ENCODE results near the gene LMLN. TPM values are rescaled to one million over a fixed set of nuclear protein-coding genes. Genes with fewer than 3 reads are reported as not detected.

LMLN gene
- total and polyA plus RNA-seq, 2 of the 13 experiments (the other 11 are each of a cell fraction or from before 2014, with no cell fraction given), result 1.2 to 1.8 TPM

GRCh38 chr3:197942956-197943556, 17.0 kb upstream of the LMLN start (continued):
- TF ChIP-seq ZNF556 (CRISPR knock-in tag; IDR thresholded peaks at IDR 0.05; ENCODE audit: borderline replicate concordance) (no peak), ZFP37 (CRISPR knock-in tag; IDR thresholded peaks at IDR 0.05; ENCODE audit: borderline replicate concordance) (no peak), ERF (CRISPR knock-in tag; IDR thresholded peaks at IDR 0.05) (no peak), AFF4 (CRISPR knock-in tag; IDR thresholded peaks at IDR 0.05) (no peak), RFX3 (CRISPR knock-in tag; IDR thresholded peaks at IDR 0.05) (no peak), SMC3 (IDR thresholded peaks at IDR 0.05; ENCODE audit: low read length) (peak; percentile 63)

GRCh38 chr3:197949191-197949777, 10.7 kb upstream of the LMLN start:
- no peaks in the 10 kb centered on the region; a peak in 1 of 5 replicates for H3K27me3 ChIP-seq (ENCODE audit: control insufficient read depth in 1 of 2, insufficient read depth in 2 of 2, low read length in 2 of 2)
- DNase-seq (ENCODE audit: low spot score) (no peak), FAIRE-seq (no peak), ATAC-seq (peak; percentile 11; the same call in 1 of the 3 replicates)
- POLR2A ChIA-PET, result interaction anchor here (0.7 to 0.8 kb wide), 2 partner anchors 10 to 14 kb away, joined by 4 to 7 read pairs; no protein-coding TSS in a partner anchor
- TSS peak; percentile 80 for BruUV-seq (replicated peaks)
- H3K4me3 ChIP-seq (replicated peaks in 1 of 3; ENCODE audit: insufficient read depth in 1 of 3, low read depth in 2 of 3, low read length in 3 of 3), result peak overlapping the region; percentile 42 to 90 (median 82)
- peak overlapping the region; percentile 96 for H3K9ac ChIP-seq (ENCODE audit: insufficient read depth, low read depth, low read length)
- peak overlapping the region; percentile 94 for H3K27ac ChIP-seq (ENCODE audit: extremely low read length, insufficient read depth, low read length)
- peaks cover 46% of the 10 kb centered on the region for H3K4me1 ChIP-seq (ENCODE audit: insufficient read depth, low read length)
- H4K20me1 ChIP-seq (ENCODE audit: insufficient read depth, low read length), result peaks cover 31% of the 10 kb centered on the region
- CTCF ChIA-PET (ENCODE audit: low intra/inter-chr PET ratio, low total read pairs), result interaction anchor here (1.0 kb wide), 1 partner anchor 44 kb away, joined by 3 read pairs; no protein-coding TSS in a partner anchor
- H3K36me3 ChIP-seq (replicated peaks in 1 of 2; ENCODE audit: control insufficient read depth in 1 of 2, insufficient read depth in 2 of 2, low read length in 2 of 2), result peaks cover 11 to 24% of the 10 kb centered on the region in 2 experiments
- H3K79me2 ChIP-seq (ENCODE audit: insufficient read depth, low read length), result peaks cover 39% of the 10 kb centered on the region
- intact Hi-C loops (cut with micrococcal nuclease; ENCODE audit: unreplicated experiment), result no loop called here
- H3K9me3 ChIP-seq (ENCODE audit: low read length), result no peaks in the 10 kb centered on the region
- H3K4me2 ChIP-seq (ENCODE audit: low read depth, low read length), result peak overlapping the region; percentile 91
- WGBS (ENCODE audit: low lambda C conversion rate), result 19% methylated on average over 17 of the region's 17 CpGs
- in situ Hi-C loops (cut with HindIII; ENCODE audit: extremely low pct_ligation_motif_present, low pct_unique_long_range_greater_than_20kb), result no loop called here
- H2AFZ ChIP-seq (ENCODE audit: low read length), result peak overlapping the region; percentile 89
- TF ChIP-seq ZNF331 (CRISPR knock-in tag; IDR thresholded peaks at IDR 0.05) (no peak), SIN3B (IDR thresholded peaks at IDR 0.05; ENCODE audit: low read length) (no peak), SMARCE1 (IDR thresholded peaks at IDR 0.05; ENCODE audit: borderline replicate concordance) (no peak), ZNF205 (CRISPR knock-in tag; IDR thresholded peaks at IDR 0.05) (no peak), ZNF18 (CRISPR knock-in tag; IDR thresholded peaks at IDR 0.05; ENCODE audit: insufficient replicate concordance) (no peak), ZMYM3 (CRISPR knock-in tag; IDR thresholded peaks at IDR 0.05) (peak; percentile 85), ZSCAN9 (CRISPR knock-in tag; IDR thresholded peaks at IDR 0.05; ENCODE audit: borderline replicate concordance) (no peak), SP140L (CRISPR knock-in tag; IDR thresholded peaks at IDR 0.05; ENCODE audit: borderline replicate concordance) (0 out of 2 replicates have a peak, but pooled peaks have one; percentile 6), ZNF7 (CRISPR knock-in tag; IDR thresholded peaks at IDR 0.05) (no peak), ZNF251 (CRISPR knock-in tag; IDR thresholded peaks at IDR 0.05) (no peak), ZKSCAN1 (IDR thresholded peaks at IDR 0.05; ENCODE audit: low read length) (peak; percentile 68; the same call in 1 of the 2 replicates), DMAP1 (CRISPR knock-in tag; IDR thresholded peaks at IDR 0.05) (no peak), ZNF264 (CRISPR knock-in tag; IDR thresholded peaks at IDR 0.05) (no peak)

Data from HepG2 (cell line).